Osteoblast (primary cell): ENCODE results near the gene EHD4. TPM values are rescaled to one million over a fixed set of nuclear protein-coding genes. Genes with fewer than 3 reads are reported as not detected.
A peak's percentile ranks its signal among the peaks of the same experiment; 100 is the strongest.

ENCODE experiments used
- DNase-seq: peaks from one replicate; pipeline ENCODE4 v3.0.0; 2011; ENCODE audit warnings: low spot score, mixed read lengths; ENCODE audit not compliant: insufficient read length; ENCODE audit errors: missing footprints
- H2AFZ ChIP-seq: 2 replicates; pipeline ENCODE4 v1.6.0; 2011; ENCODE audit warnings: mild to moderate bottlenecking, low read length
- H3K27ac ChIP-seq: 2 replicates; pipeline ENCODE4 v1.5.1; 2011; ENCODE audit warnings: mild to moderate bottlenecking, low read depth, low read length, moderate library complexity
- H3K27me3 ChIP-seq: 2 replicates; pipeline ENCODE4 v1.6.0; 2012; ENCODE audit warnings: mild to moderate bottlenecking, control low read depth, inconsistent platforms, low read length, moderate library complexity; ENCODE audit not compliant: insufficient read depth
- H3K36me3 ChIP-seq: 2 replicates; pipeline ENCODE4 v1.5.1; 2011; ENCODE audit warnings: mild to moderate bottlenecking, low read length, control low read depth, moderate library complexity; ENCODE audit not compliant: insufficient read depth
- H3K4me1 ChIP-seq: 2 replicates; pipeline ENCODE4 v1.5.1; 2011; ENCODE audit warnings: mild to moderate bottlenecking, low read length, control low read depth, moderate library complexity; ENCODE audit not compliant: insufficient read depth
- H3K4me2 ChIP-seq: 2 replicates; pipeline ENCODE4 v1.6.0; 2011; ENCODE audit warnings: mild to moderate bottlenecking, low read length; ENCODE audit not compliant: insufficient read depth
- H3K4me3 ChIP-seq: fragments of 200-600 bp; sonication (generic); 3 replicates; pipeline ENCODE4 v1.5.1; 2012; ENCODE audit warnings: mild to moderate bottlenecking, low read length, inconsistent platforms; ENCODE audit not compliant: insufficient read depth
- H3K79me2 ChIP-seq: 2 replicates; pipeline ENCODE4 v1.6.0; 2012; ENCODE audit warnings: mild to moderate bottlenecking, low read length, control low read depth, inconsistent platforms; ENCODE audit not compliant: insufficient read depth
- H3K9me3 ChIP-seq: 2 replicates; pipeline ENCODE4 v1.5.1; 2011; ENCODE audit warnings: low read depth, low read length, control low read depth
- H4K20me1 ChIP-seq: 2 replicates; pipeline ENCODE4 v1.6.0; 2012; ENCODE audit warnings: mild to moderate bottlenecking, low read length, control low read depth; ENCODE audit not compliant: insufficient read depth
- CTCF ChIP-seq: IDR thresholded peaks from 2 replicates; pipeline ENCODE4 v1.5.1; 2011; ENCODE audit warnings: mild to moderate bottlenecking, low read depth, low read length, moderate library complexity; ENCODE audit errors: extremely low read depth
- total RNA-seq: library from RNA; depleted of rRNA; stranded (reverse); fragments of >200 nt; gene quantifications from 2 replicates; pipeline ENCODE4 v1.2.3, GENCODE V29; 2012

Gene EHD4
- total RNA-seq, 1 donor, result 15.9 TPM

GRCh38 chr15:41970456-41970855 is 1.9 kb downstream of the EHD4 start:
- Histone ChIP-seq H2AFZ (no peak overlapping the region), H3K27ac (no peak overlapping the region), H3K4me3 (no peak overlapping the region), H4K20me1 (no peaks in the 10 kb centered on the region), H3K27me3 (peaks cover 6% of the 10 kb centered on the region), H3K4me1 (peaks cover 21% of the 10 kb centered on the region), H3K36me3 (no peaks in the 10 kb centered on the region), H3K79me2 (peaks cover 57% of the 10 kb centered on the region), H3K4me2 (peak overlapping the region; percentile 90), H3K9me3 (no peaks in the 10 kb centered on the region)
- TF ChIP-seq CTCF, result no peak
- no peak for DNase-seq

DNA sequence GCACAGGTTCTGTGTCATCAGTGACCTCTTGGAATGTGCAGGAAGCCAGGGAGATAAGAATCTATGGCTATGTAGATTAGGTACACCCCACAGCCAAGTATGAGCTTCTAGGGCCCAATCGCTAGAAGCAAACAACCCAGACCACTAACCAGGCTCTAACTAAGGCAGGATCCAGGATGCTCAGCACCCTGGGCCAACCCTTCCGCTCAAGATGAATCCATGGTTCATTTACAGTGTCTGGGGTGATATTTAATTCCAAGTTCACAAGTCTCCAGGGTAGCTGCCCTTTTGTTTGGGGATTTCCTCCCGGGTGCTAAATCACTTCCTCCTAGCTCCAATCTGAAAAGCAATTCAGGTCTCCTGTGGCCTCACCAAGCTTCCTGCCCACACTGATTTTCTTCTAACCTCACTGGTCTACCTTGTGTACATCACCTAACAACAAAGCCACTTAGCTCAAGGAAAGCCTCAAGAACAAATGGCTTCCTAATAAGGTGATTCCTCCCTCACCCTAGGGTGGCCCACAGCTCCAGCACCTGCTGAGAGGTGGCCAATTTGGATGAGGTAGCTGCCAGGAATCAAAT is 2.4 kb downstream of the EHD4 start:
- Histone ChIP-seq H3K27ac (no peak overlapping the region), H3K9me3 (no peaks in the 10 kb centered on the region), H4K20me1 (no peaks in the 10 kb centered on the region), H3K4me1 (peaks cover 21% of the 10 kb centered on the region), H3K79me2 (peaks cover 62% of the 10 kb centered on the region), H3K4me3 (no peak overlapping the region), H3K36me3 (no peaks in the 10 kb centered on the region), H3K27me3 (peaks cover 6% of the 10 kb centered on the region), H2AFZ (no peak overlapping the region), H3K4me2 (peak overlapping the region; percentile 16)
- DNase-seq, result no peak
- TF ChIP-seq CTCF, result no peak

GRCh38 chr15:41968701-41969100 is 3.7 kb downstream of the EHD4 start:
- no peaks in the 10 kb centered on the region for H4K20me1 ChIP-seq
- H3K79me2 ChIP-seq, result peaks cover 69% of the 10 kb centered on the region
- H3K4me3 ChIP-seq, result no peak overlapping the region
- H3K27ac ChIP-seq, result no peak overlapping the region
- H3K9me3 ChIP-seq, result no peaks in the 10 kb centered on the region
- no peak for TF ChIP-seq CTCF
- H3K36me3 ChIP-seq, result no peaks in the 10 kb centered on the region
- no peak for DNase-seq
- H2AFZ ChIP-seq, result no peak overlapping the region
- H3K4me1 ChIP-seq, result peaks cover 21% of the 10 kb centered on the region
- no peak overlapping the region for H3K4me2 ChIP-seq
- H3K27me3 ChIP-seq, result no peaks in the 10 kb centered on the region

- H3K27ac ChIP-seq, result peak overlapping the region; percentile 60
- no peaks in the 10 kb centered on the region for H4K20me1 ChIP-seq
- H2AFZ ChIP-seq, result peak overlapping the region; percentile 45
- H3K9me3 ChIP-seq, result no peaks in the 10 kb centered on the region
- H3K36me3 ChIP-seq, result no peaks in the 10 kb centered on the region
- no peaks in the 10 kb centered on the region for H3K27me3 ChIP-seq
- H3K4me3 ChIP-seq, result peak overlapping the region; percentile 22
- no peak for TF ChIP-seq CTCF
- peak; percentile 84 for DNase-seq
- H3K79me2 ChIP-seq, result peaks cover 72% of the 10 kb centered on the region
- peaks cover 18% of the 10 kb centered on the region for H3K4me1 ChIP-seq
- peak overlapping the region; percentile 56 for H3K4me2 ChIP-seq
These were observed 4.7 kb downstream of the EHD4 start for GRCh38 chr15:41967506-41968206.
